Measurements from ENCODE around the gene AURKAIP1.
"Not testable (repeated sequence)": the region's sequence is repeated elsewhere in the genome, so short reads cannot be mapped to it uniquely, and the experiment has no call there.

AURKAIP1 gene

DNA sequence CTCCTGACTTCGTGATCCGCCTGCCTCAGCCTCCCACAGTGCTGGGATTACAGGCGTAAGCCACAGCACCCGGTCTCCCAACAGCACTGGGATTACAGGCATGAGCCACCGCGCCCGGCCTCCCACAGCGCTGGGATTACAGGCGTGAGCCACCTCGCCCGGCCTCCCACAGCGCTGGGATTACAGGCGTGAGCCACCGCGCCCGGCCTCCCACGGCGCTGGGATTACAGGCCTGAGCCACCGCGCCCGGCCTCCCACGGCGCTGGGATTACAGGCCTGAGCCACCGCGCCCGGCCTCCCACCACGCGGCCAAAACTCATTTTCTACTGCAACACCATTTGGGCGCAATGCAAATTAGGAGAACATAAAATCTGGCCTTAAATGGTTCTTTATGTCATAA lies 10.3 kb upstream of the AURKAIP1 start:
- DNase-seq = not testable (repeated sequence)

DNA sequence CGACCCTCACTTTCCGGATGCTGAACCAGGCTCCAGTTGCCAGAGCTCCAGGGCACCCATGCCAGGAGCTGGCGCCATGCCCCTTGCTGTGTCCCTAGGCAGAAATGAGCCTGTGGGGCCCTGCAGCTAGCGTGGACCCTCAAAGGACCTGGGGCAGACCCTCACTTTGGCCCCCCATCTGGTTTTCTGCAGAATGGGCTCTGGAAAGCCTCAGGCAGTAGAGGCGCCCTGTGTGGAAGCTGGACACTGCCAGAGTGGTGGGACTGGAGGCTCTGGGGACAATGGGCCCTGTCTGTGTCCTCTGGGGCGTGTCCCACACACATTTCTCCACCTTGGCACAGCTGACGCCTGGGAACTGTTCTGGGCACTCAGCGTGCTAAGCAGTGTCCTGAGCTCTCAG lies 6.3 kb upstream of the AURKAIP1 start:
- no peak for DNase-seq

DNA sequence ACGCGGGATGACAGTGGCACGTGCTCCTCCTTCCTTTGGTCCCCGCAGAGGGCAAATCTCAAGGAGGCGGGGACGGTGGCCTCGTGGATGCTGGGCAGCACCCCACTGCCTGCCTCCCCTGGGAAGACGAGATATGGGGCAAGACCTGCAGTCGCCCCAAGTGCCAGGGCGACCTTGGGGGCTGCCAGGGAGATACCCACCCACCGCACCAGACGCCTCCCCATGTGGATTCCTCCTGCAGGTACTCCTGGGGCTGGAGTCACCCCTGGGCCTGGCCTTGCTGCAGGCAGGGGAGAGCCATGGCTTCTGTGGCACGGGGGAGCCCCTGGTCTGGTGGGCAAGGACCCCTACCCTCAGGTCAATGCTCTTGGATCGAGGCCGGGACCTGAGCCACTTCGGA lies 5.9 kb upstream of the AURKAIP1 start:
- no peak for DNase-seq

DNA sequence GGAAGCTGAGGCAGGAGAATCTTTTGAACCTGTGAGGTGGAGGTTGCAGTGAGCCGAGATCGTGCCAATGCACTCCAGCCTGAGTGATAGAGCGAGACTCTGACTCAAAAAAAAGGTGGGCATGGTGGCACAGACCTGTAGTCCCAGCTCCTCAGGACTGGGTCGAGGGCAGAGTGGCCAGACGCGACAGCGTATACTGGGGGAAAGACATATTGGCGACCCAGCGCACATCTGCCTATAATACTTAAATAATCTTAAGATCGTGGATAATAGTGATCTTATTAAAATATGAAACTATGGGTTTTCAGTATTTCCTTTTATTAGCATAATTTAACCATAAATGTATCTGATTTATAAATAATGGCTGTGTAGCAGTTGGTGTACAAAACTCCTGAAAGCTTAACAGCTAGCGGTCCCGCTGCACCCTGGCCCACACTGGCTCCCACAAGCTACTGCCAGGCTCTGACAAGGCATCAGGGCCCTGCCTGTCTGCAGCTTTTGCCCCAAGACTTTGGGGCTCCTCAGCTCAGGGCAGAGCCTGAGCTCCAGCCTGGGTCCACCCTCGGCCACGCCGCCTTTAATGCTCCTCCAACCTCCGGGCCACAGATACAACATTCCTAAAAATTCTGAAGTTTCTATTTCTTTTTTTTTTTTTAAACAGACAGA lies 2.7 kb upstream of the AURKAIP1 start:
- no peak for DNase-seq

DNA sequence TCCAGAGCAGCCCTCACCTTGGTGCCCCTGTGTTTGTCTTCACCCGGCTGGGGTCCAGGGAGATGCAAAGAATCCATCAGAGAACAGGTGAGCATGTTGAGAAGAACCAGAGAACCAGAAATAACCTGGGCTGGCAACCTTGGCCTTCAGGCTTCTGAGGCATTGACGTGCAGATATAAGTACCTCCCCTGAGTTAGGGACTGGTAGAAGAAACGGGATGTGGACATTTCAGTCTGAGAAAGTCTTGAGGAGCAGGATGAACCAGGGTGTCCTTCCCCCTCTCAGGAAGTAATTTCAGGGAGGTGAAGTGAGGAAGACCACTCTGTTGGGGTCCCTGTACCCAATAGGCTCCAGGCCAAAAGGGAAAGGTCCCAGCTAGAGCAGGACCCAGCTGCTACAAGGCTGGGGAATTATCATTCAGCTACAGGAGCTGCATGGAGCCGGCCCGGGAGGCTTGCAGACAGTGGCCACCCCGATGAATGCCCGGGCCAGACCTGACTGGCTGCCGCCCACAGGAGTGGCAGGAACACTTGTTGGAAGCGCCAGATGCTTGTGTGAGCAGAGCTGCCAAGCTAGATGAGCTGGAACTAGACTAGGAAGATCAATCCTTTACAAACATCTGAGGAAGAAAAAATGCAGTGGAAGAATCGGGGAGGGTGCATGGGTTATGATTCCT lies 1.7 kb upstream of the AURKAIP1 start:
- DNase-seq = no peak

DNA sequence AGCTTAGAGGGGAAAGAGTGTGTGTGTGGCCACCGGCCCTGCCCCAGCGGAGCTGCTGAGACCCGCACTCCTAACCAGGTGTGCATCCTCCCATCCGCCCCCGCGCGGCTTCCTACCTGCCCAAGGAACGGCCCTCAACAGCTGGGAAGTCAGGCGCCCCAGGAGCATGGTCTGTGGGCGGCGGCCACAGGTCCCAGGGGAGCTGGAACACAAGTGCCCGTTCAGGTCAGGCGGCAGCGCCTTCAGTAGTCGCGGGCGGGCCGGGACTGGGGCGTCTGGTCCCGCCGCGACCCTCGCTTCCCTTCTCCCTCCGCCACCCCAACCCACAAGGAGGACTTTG lies 448 bp downstream of the AURKAIP1 start:
- DNase-seq = no peak

DNA sequence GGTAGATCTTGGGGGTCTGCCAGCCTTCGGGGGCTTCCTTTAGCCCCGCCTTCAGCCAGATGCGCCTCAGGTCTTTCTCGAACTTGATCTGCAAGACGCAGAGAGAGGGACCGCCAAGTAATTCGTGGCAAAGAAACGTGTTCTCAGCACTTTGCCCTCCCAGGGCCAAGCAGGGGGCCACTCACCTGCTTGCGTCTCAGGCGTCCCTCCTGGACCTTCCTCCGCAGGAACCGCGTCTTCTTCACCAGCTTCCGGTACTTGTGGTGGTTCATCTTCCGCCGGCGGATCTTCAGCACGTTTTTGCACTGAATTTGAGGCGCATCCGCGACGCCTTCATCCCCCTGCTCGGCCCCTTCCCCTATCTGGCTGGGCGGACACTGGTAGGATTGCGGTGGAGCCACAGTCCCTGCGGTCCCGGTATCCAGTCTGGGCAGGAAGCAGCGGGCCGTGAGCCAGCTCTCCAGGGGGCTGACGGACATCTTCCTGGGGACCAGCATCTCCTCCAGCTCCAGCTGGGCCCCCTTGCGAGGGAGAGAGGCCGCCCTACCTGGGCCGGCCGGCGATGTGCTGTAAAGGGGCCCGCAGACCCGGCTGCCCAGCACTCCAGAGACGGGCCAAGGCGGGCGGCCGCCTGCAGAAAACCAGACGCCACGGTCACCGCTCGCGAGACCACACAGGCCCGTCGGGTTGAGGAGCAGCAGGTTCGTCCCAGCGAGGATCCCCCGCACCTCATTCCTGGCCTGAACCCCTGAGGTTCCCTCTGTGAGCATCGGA lies 1.0 kb downstream of the AURKAIP1 start:
- no peak for DNase-seq

DNA sequence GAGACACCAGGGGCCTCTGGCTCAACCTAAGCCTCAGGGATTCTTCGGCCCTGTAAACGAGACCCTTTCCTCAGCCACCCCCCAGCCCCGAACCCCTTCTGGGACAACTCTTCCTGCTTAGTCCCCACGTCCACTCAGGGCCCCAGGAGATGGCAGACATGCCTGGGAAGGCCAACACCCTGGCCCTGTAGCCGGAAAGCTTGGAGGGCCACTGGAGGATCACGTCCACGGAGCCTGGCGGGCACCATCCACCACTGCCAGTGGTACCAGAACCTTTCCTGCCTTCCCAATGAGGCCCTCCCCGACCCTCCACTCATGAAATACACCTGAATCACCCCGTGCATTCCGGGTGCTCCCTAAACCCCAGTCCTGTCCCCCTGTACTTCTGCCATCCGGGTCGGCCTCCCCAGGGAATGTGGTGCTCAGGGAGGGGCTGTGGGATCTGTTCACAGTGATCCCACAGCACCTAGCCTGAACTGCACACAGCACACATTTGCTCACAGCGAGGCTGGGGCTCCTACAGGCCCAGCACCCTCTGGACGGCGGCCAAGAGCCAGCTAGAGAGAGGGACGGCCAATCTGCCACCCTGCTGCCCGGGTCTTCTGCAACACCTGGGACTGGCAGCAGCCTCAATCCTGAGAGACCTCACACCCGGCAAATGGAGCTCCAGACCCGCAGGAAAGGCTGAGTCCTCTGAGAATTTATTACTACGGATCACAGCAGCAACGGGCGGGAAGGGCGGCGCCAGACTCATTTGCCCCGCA lies 1.8 kb downstream of the AURKAIP1 start:
- DNase-seq = no peak

- DNase-seq = peak; percentile 67
Observed at GRCh38 chr1:1371746-1372711, 3.0 kb downstream of the AURKAIP1 start.

DNA sequence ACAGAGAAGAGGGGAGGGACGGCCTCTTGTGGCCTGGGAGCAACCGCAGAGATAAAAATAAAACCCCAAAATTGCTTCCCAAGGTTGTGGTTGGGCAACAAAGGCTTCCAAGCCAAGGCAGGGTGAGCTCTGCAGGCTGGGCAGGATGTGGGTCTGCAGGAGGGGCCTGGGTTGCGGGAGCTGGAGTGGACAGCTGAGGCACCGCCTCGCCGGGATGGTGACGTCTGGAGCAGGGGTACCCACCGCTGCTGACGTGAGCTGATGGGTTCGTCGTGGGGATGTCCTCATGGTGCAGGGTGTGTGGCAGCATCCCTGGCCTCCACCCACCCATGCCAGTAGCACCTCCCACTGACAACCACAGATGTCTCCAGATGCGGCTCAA lies 3.7 kb downstream of the AURKAIP1 start:
- DNase-seq = peak; percentile 60

- no peak for DNase-seq
Observed at GRCh38 chr1:1370771-1371300, 4.2 kb downstream of the AURKAIP1 start.

DNA sequence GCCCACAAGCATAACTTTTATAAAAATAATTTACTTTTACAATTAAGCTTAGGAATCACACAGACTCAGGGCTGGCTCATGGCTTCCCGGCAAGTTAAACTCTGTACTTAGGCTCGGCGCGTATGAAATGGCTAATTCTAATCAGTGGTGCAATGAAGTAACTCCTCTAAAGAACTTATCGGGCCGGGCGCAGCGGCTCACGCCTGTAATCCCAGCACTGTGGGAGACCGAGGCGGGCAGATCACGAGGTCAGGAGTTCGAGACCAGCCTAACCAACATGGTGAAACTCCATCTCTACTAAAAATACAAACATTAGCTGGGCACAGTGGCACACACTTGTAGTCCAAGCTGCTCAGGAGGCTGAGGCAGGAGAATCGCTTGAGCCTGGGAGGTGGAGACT lies 4.9 kb downstream of the AURKAIP1 start:
- not testable (repeated sequence) for DNase-seq

GRCh38 chr1:1367315-1367714 lies 7.7 kb downstream of the AURKAIP1 start:
- DNase-seq = no peak

- DNase-seq = no peak
Observed at GRCh38 chr1:1366699-1367066, 8.3 kb downstream of the AURKAIP1 start.

DNA sequence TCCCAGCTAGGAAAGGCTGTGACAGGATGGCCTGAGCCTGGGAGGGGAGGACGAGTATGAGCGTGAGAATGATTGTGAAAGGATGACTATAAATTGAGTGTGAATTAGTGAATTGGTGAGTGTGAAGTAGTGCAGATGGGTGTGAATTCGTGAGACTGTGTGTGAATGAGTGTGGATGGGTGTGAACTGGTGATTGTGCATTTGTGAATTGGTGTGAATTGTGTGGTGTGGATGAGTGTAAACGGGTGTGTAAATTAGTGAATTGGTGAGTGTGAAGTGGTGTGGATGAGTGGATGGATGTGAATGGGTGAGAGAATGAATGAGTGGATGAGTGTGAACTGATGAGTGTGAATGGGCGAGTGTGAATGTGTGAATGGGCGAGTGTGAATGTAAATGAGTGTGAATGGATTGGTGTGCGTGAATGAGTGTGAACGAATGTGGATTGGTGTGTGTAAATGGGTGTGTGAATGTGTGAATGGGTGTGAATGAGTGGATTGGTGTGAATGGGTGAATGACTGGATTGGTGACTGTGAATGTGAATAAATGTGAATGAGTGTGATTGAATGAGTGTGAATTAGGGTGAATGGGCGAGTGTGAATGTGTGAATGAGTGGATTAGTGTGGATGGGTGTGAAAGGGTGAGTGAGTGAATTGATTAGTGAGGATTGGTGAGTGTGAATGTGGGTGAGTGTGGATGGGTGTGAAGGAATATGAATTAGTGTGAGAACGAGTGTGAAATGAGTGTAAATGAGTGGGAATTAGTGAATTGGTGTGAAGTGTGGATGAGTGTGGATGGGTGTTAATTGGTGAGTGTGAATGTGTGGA lies 8.9 kb downstream of the AURKAIP1 start:
- DNase-seq = no peak

DNA sequence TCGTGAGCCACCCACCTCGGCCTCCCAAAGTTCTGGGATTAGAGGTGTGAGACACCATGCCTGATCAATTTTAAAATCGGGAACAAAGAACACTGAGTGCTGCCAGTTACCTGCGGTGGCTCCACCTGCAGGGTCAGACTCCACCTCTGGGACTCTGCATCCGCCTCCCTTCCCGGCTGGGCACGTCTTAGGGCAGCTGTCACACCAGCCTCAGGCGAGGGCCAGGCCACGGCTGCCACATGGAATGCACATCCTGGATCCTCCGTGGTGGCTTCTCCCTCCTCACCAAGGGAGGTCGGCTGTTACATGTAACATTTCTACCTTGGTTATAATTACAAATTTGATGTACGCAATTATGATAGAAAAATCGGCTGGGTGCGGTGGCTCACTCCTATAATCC lies 10.7 kb downstream of the AURKAIP1 start:
- no peak for DNase-seq

GRCh38 chr1:1361982-1362423 lies 13.0 kb downstream of the AURKAIP1 start:
- no peak for DNase-seq

- no peak for DNase-seq
Observed at GRCh38 chr1:1361233-1361981, 13.6 kb downstream of the AURKAIP1 start.

DNA sequence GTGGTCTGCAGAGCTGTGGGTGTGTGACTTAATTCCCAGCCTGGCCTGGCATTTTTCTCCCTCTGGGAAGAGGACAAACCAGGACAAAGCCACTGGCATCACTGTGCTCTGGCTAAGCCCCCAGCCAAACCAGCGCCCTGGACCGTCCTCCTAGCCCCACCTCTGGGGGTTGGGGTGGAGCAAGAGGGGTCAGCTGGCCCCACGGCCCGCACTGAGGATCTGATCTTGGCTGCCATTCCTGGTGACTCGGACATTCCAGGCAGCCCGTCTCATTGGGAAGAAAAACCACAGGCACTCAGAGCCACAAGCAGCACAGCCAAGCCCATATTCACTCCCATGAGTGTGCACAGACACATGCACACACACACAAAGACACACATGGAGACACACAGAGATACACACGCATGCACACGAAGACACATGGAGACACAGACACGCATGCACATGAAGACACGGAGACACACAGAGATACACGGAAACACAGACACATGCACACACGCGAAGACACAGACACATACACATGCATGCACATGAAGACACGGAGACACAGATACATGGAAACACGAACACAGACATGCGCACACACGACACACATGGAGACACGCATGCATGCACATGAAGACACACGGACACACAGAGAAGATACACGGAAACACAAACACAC lies 14.4 kb downstream of the AURKAIP1 start:
- no peak for DNase-seq

Measured in effector CD4-positive, alpha-beta T cell (primary cell).